ENCODE results near the gene AGO1.
"Not testable (repeated sequence)": the region's sequence is repeated elsewhere in the genome, so short reads cannot be mapped to it uniquely, and the experiment has no call there.

The AGO1 gene

GRCh38 chr1:35972631-35973030, 89.6 kb downstream of the AGO1 start:
- DNase-seq (ENCODE audit: low read depth in 2 of 2): not testable (repeated sequence)

DNA sequence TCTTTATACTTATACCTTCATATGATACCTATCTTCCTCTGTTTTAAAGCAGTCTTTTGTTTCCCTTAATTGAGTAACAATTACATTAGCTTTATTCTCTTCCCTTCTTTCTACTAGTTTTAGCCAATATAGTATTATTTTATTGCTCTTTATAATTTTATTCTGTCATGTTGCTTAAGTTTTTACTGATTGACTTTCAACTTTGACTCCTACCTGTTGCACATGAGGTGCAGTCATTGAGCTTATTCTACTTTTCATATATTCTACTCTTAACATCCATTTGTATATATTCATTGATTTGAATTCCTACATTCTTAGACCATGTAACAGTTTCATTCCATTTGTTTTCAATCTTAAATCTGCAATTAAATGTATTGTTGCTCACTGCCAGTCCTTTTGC, 97.1 kb downstream of the AGO1 start:
- no peak for DNase-seq (ENCODE audit: low read depth in 2 of 2)
